Kidney epithelial cell (primary cell): ENCODE results near the gene SGMS1. TPM values are rescaled to one million over a fixed set of nuclear protein-coding genes. Genes with fewer than 3 reads are reported as not detected.

Source experiments
- DNase-seq: peaks from one replicate; pipeline ENCODE4 v3.0.0-alpha.2; 2010; ENCODE audit warnings: low read depth
- H3K27me3 ChIP-seq: 2 replicates; pipeline ENCODE4 v1.6.0; 2011; ENCODE audit warnings: low read length; ENCODE audit not compliant: control insufficient read depth, insufficient read depth
- H3K36me3 ChIP-seq: 2 replicates; pipeline ENCODE4 v1.5.1; 2011; ENCODE audit warnings: low read length; ENCODE audit not compliant: control insufficient read depth, insufficient read depth
- H3K4me3 ChIP-seq: 2 replicates; pipeline ENCODE4 v1.5.1; 2011; ENCODE audit warnings: low read depth, mild to moderate bottlenecking, control low read depth, low read length
- total RNA-seq: library from RNA; depleted of rRNA; stranded (reverse); fragments of >200 nt; gene quantifications from 2 replicates; pipeline ENCODE4 v1.2.3, GENCODE V29; 2015
- TF ChIP-seq, protein P1 (sequence below): IDR thresholded peaks from 2 replicates; pipeline ENCODE4 v1.5.1; 2011; ENCODE audit warnings: mild to moderate bottlenecking, moderate library complexity, low read length, control low read depth, inconsistent platforms; ENCODE audit not compliant: insufficient read depth, poor library complexity, severe bottlenecking

Gene SGMS1
- total RNA-seq, 1 donor from 2014 or later: 27.0 TPM

DNA sequence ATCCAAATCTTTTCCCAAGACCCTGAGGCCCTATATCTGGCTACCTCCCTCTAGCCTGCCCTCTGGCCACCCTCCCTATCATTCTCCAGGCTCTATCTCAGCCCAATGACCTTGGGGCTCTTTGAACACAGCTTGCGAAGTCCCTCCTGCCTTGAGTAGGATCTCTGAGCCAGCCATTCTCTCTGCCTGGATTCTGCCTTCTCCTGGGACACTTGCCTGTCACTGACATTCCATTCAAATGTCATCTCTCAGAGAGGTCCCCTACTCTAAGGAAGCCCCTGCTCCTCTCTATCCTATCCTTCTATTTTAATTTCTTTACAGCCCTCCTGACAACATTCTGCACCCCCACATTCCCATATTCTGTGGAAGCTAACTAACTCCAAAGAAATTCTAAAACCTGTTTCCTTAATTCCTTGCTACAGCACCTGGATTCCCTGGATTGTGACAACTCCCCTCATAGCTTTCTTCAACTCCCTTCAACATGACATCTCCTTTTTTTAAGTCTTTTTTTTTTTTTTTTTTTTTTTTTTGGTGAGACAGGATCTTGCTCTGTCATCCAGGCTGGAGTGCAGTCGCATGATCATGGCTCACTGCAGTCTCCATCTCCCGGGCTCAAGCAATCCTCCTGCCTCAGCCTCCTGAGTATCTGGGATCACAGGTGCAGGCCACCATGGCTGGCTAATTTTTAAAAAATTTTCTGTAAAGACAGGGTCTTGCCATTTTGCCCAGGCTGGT, 291.5 kb downstream of the SGMS1 start:
- Histone ChIP-seq H3K27me3 (no peaks in the 10 kb centered on the region), H3K4me3 (no peak overlapping the region), H3K36me3 (no peaks in the 10 kb centered on the region)
- TF ChIP-seq, protein P1, sequence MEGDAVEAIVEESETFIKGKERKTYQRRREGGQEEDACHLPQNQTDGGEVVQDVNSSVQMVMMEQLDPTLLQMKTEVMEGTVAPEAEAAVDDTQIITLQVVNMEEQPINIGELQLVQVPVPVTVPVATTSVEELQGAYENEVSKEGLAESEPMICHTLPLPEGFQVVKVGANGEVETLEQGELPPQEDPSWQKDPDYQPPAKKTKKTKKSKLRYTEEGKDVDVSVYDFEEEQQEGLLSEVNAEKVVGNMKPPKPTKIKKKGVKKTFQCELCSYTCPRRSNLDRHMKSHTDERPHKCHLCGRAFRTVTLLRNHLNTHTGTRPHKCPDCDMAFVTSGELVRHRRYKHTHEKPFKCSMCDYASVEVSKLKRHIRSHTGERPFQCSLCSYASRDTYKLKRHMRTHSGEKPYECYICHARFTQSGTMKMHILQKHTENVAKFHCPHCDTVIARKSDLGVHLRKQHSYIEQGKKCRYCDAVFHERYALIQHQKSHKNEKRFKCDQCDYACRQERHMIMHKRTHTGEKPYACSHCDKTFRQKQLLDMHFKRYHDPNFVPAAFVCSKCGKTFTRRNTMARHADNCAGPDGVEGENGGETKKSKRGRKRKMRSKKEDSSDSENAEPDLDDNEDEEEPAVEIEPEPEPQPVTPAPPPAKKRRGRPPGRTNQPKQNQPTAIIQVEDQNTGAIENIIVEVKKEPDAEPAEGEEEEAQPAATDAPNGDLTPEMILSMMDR: no peak
- DNase-seq: no peak

DNA sequence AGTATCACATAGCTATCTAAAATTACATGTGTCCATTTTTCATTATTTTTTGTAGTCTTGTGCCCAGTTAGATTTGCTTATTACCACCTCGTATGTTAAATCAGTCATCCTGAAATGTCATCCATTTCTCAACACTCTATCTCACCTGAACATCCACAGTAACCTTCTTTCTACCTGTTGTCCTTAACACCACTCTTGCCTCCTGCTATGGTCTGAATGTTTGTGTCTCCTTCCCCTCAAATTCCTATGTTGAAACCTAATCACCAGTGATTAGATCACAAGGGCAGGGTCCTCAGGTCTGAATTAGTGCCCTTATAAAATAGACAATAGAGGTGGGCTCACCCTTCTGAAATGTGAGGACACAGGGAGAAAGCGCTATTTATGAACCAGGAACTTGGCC, 292.3 kb downstream of the SGMS1 start:
- DNase-seq: no peak
- Histone ChIP-seq H3K36me3 (no peaks in the 10 kb centered on the region), H3K4me3 (no peak overlapping the region), H3K27me3 (no peaks in the 10 kb centered on the region)
- TF ChIP-seq, protein P1: no peak

DNA sequence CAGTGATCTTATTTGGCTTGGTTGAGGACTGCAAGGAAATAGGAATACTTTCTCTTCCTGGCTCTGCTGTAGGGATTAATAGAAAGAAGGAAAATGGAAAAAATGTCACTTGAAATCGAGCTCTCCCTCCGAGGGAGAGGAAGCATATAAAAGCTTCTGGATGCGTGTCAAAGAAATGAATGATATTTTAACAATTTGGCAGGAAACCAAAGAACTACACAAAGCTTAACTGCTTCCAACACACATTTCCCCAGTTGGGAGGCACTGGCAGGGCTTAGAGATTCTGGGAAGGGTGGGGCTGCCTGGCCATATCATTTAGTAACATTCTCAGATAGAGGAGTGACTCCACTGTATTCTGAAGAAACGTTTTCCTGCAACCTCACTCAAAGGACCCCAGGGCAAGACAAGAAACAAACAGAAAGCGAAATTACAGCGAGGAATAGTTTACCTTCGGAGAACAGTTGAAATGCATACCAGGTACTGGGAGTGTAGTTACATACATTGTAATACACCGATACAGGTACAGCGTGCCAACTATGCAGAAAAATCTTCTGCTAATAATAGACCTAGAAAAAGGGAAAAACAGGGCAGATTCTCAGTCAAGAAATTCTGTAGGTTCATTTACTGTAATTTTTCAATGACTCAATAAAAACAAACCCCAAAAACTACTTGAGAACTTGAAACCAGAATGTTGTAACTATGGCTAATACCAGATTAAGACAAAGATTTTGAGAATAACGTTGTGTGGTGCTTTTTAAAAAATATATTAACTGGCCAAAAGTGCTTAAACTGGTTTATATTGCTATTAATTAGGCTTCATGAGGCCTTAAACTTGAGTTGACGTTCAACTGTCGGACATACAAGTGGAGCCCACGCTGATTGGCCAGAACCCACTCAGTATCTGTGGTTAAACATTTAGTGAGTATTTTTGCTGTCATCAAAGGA, 296.7 kb downstream of the SGMS1 start:
- TF ChIP-seq, protein P1: no peak
- no peak for DNase-seq
- H3K4me3 ChIP-seq: no peak overlapping the region

DNA sequence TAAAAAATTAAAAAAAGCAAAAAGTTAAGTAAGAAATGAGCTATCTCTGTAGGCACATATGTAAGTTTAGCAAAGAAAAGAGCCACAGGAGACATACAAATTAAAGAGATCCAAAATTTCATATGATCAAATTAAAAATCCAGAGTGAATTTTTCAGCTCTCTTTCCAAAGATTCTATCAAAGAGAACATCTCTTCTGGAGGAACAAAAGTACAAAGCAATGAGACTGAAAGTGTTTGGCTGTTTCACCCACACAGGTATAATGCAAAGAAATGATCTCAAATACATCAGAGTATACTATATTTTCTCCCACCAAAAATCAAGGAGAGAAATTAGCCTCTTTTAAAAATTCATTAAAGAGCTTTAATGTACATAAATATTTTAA, 297.6 kb downstream of the SGMS1 start:
- TF ChIP-seq, protein P1: no peak
- H3K27me3 ChIP-seq: no peaks in the 10 kb centered on the region
- H3K36me3 ChIP-seq: no peaks in the 10 kb centered on the region
- no peak for DNase-seq
- no peak overlapping the region for H3K4me3 ChIP-seq

More for the DNA sequence above, 296.7 kb downstream of the SGMS1 start:
- H3K36me3 ChIP-seq: no peaks in the 10 kb centered on the region
- H3K27me3 ChIP-seq: no peaks in the 10 kb centered on the region

DNA sequence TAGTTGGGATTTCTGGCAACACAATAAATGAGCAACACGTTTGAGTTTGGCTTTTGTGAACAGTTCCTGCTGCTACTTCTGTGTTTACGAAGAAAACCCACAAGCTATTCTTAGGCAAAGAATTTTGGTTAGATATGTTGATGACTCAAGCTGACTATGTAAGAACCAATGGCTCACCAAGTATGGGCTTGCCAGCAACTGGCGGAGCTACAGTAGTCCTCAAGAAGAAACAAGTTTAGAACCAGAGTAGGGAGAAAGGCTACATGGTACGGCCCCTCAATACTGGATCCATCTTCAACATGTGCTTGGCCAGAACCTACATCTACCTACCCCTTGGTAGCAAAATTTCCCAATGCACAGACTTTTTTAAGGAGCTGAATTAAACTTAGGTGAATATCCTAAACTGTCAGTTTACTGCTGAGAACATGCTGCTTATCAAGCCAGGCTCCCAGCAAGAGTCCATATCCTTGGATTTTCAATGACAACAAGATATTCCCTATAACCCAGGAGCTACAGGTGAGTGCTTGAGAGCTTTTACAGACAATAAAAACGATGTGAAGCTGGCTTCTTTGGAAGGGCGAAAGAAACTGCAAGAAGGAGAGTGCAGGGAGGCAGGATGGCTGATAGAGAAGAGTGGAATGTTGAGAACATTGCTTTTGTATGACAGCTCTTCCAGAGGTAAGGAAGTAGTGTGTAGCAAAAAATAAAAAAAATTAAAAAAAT, 298.1 kb downstream of the SGMS1 start:
- DNase-seq: peak; percentile 89
- no peak overlapping the region for H3K4me3 ChIP-seq
- TF ChIP-seq, protein P1: no peak
- H3K36me3 ChIP-seq: no peaks in the 10 kb centered on the region
- H3K27me3 ChIP-seq: no peaks in the 10 kb centered on the region
